ENCODE data around the gene CA12.

CA12 gene

GRCh38 chr15:63277038-63277892, 104.4 kb downstream of the CA12 start, which contains the start of gene APH1B:
Gene APH1B, plus strand, starts transcription at chr15:63277605. Its CDS starts 19 bp downstream, at chr15:63277624.
- in situ Hi-C loops (cut with MboI; ENCODE audit: low sequenced_read_pairs) = loop anchor here (25.0 kb wide), 1 partner anchor 310 kb away; the partner anchor contains the start of gene FBXL22

DNA sequence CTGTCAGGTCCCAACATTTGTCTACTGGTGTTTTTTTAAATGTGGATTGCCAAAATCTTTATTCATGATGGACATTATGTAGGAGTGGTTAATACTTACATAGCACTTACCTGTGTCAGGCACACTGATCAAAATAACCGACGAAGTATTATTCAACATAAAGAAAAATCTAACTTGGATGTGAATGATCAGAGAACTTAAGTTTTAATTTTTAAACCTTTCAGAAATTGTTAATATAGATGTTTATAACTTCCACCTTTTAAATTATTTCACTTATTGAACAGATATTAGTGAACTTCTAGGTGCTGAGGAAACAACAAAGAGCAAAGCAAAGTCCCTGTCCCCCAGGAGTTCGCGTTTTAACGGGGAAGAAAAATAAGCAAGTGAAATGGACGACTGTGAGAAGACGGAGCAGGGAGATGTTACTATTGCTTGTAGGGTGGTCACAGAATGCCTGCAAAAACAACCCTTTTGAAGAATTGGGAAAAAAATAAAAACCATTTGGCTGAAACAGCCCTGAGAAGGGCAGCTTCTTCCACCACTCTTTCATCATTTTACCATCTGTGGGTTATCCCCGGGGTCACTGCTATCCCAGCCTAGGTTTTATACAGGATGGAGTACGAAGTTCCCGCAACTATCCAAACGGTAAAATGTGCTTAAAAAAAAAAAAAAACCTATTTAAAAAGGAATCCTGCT, 105.2 kb downstream of the CA12 start:
- in situ Hi-C loops (cut with MboI; ENCODE audit: low sequenced_read_pairs) = loop anchor here (25.0 kb wide), 1 partner anchor 311 kb away; the partner anchor contains the start of gene FBXL22

DNA sequence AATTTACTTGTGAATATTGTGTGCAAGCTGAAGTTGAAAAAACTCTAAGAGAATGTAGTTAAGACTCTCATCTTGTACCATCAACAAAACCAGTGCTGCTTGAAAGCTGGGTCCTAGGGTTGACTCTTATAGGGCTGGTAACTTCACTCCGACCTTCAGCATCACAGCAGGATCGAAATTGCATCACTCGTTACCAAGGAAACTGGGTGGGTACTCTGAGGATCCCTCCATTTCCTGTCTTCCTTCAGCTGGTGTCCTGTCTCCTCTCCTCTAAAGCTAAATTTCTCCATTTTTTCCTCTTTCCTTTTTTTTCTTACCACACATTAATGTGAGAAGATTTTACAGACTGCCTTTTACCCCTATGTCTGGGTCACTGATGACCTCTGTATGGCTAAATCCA, 107.2 kb downstream of the CA12 start:
- in situ Hi-C loops (cut with MboI; ENCODE audit: low sequenced_read_pairs) = no loop called here

Data from HL-60/S4 treated with retinoic acid at 250 ng/mL for 4 days and 3 days (cell line).